ENCODE data around the gene GHRHR. TPM values are rescaled to one million over a fixed set of nuclear protein-coding genes. Genes with fewer than 3 reads are reported as not detected.

GHRHR gene
- polyA plus RNA-seq, 1 experiment = not detected

GRCh38 chr7:31020161-31020560 lies 56.4 kb downstream of the GHRHR start:
- no peak overlapping the region for H3K4me3 ChIP-seq (ENCODE audit: low read depth, low read length)
- TF ChIP-seq, protein P1, sequence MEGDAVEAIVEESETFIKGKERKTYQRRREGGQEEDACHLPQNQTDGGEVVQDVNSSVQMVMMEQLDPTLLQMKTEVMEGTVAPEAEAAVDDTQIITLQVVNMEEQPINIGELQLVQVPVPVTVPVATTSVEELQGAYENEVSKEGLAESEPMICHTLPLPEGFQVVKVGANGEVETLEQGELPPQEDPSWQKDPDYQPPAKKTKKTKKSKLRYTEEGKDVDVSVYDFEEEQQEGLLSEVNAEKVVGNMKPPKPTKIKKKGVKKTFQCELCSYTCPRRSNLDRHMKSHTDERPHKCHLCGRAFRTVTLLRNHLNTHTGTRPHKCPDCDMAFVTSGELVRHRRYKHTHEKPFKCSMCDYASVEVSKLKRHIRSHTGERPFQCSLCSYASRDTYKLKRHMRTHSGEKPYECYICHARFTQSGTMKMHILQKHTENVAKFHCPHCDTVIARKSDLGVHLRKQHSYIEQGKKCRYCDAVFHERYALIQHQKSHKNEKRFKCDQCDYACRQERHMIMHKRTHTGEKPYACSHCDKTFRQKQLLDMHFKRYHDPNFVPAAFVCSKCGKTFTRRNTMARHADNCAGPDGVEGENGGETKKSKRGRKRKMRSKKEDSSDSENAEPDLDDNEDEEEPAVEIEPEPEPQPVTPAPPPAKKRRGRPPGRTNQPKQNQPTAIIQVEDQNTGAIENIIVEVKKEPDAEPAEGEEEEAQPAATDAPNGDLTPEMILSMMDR (IDR thresholded peaks at IDR 0.05; ENCODE audit: low read depth, low read length) = no peak
- no peaks in the 10 kb centered on the region for H3K9me3 ChIP-seq (ENCODE audit: control insufficient read depth, insufficient read depth, low read length)
- no peak for DNase-seq (ENCODE audit: low read depth, low spot score)
- no peak overlapping the region for H3K27ac ChIP-seq (ENCODE audit: low read depth, low read length)
- CTCF ChIA-PET = no interaction called here
- peaks cover 3% of the 10 kb centered on the region for H3K27me3 ChIP-seq (ENCODE audit: control insufficient read depth, insufficient read depth, low read length)
- POLR2A ChIA-PET = no interaction called here

DNA sequence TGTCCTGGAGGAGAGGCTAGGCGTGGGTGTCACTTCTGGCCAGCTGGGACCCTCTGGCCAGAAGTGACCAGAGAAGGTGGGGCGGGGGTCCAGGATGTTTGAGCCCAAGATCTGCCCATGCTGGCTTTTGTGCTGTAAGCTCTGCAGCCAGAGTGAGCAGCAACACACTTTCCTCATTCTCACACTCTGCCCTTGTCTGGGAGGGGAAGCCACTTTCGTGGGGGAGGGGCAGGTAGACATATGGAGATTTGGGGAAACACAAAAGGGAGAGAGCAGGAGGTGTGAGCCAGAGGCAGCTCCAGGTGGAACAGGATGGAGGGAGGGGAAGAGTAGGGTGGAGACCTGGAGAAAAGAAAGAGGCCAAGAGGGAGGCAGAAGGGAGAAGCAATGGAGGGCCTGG lies 56.9 kb downstream of the GHRHR start:
- Histone ChIP-seq H3K27me3 (ENCODE audit: control insufficient read depth, insufficient read depth, low read length) (peaks cover 3% of the 10 kb centered on the region), H3K9me3 (ENCODE audit: control insufficient read depth, insufficient read depth, low read length) (no peaks in the 10 kb centered on the region), H3K4me3 (ENCODE audit: low read depth, low read length) (no peak overlapping the region), H3K27ac (ENCODE audit: low read depth, low read length) (no peak overlapping the region)
- CTCF ChIA-PET = no interaction called here
- TF ChIP-seq, protein P1 (IDR thresholded peaks at IDR 0.05; ENCODE audit: low read depth, low read length) = no peak
- POLR2A ChIA-PET = no interaction called here
- DNase-seq (ENCODE audit: low read depth, low spot score) = no peak

DNA sequence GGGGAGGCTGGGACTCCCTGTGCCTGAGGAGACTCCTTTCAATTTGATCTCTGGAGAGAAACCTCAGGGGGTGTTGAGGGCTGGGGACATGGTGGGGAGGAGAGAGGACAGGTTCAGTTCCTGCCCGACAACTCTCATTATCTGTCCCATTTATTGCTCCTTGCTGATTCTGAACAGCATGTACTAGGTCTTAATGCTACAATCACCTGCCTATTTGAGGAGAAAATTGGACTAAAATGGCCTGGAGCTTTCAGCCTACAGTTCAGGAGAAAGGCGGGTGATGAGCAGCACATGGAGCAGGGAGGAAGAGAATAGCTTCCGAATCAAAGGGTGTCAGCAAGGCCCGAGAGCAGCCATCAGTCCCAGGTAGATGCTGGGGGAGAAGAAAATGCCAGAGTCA lies 58.4 kb downstream of the GHRHR start:
- no peaks in the 10 kb centered on the region for H3K9me3 ChIP-seq (ENCODE audit: control insufficient read depth, insufficient read depth, low read length)
- POLR2A ChIA-PET = no interaction called here
- H3K4me3 ChIP-seq (ENCODE audit: low read depth, low read length) = no peak overlapping the region
- DNase-seq (ENCODE audit: low read depth, low spot score) = no peak
- no peak overlapping the region for H3K27ac ChIP-seq (ENCODE audit: low read depth, low read length)
- CTCF ChIA-PET = no interaction called here
- H3K27me3 ChIP-seq (ENCODE audit: control insufficient read depth, insufficient read depth, low read length) = peaks cover 6% of the 10 kb centered on the region
- TF ChIP-seq, protein P1 (IDR thresholded peaks at IDR 0.05; ENCODE audit: low read depth, low read length) = no peak

- Histone ChIP-seq H3K9me3 (ENCODE audit: control insufficient read depth, insufficient read depth, low read length) (no peaks in the 10 kb centered on the region), H3K4me3 (ENCODE audit: low read depth, low read length) (no peak overlapping the region), H3K27me3 (ENCODE audit: control insufficient read depth, insufficient read depth, low read length) (peaks cover 6% of the 10 kb centered on the region), H3K27ac (ENCODE audit: low read depth, low read length) (no peak overlapping the region)
- TF ChIP-seq, protein P1 (IDR thresholded peaks at IDR 0.05; ENCODE audit: low read depth, low read length) = no peak
- ChIA-PET POLR2A (no interaction called here), CTCF (no interaction called here)
- DNase-seq (ENCODE audit: low read depth, low spot score) = no peak
Measured at GRCh38 chr7:31022726-31023125, 59.0 kb downstream of the GHRHR start.

GRCh38 chr7:31023877-31024276 lies 60.1 kb downstream of the GHRHR start:
- TF ChIP-seq, protein P1 (IDR thresholded peaks at IDR 0.05; ENCODE audit: low read depth, low read length) = no peak
- ChIA-PET POLR2A (no interaction called here), CTCF (no interaction called here)
- H3K4me3 ChIP-seq (ENCODE audit: low read depth, low read length) = no peak overlapping the region
- DNase-seq (ENCODE audit: low read depth, low spot score) = no peak
- no peaks in the 10 kb centered on the region; the same call in 1 of the 2 replicates for H3K9me3 ChIP-seq (ENCODE audit: control insufficient read depth, insufficient read depth, low read length)
- H3K27me3 ChIP-seq (ENCODE audit: control insufficient read depth, insufficient read depth, low read length) = peaks cover 6% of the 10 kb centered on the region
- H3K27ac ChIP-seq (ENCODE audit: low read depth, low read length) = no peak overlapping the region

Data from AG04450 (cell line).